ENCODE measurements around the gene TMEM123.

GRCh38 chr11:102448869-102449224, 3.7 kb downstream of the TMEM123 start:
- TF ChIP-seq CTCF (IDR thresholded peaks at IDR 0.05; ENCODE audit: borderline replicate concordance, extremely low read depth, low read length, poor library complexity, severe bottlenecking) (no peak), EZH2 (IDR thresholded peaks at IDR 0.05; ENCODE audit: borderline replicate concordance, low read depth, low read length, severe bottlenecking) (no peak)

Data from DND-41 (cell line).